ENCODE measurements around the gene TMED6.
A peak's percentile ranks its signal among the peaks of the same experiment; 100 is the strongest.

DNA sequence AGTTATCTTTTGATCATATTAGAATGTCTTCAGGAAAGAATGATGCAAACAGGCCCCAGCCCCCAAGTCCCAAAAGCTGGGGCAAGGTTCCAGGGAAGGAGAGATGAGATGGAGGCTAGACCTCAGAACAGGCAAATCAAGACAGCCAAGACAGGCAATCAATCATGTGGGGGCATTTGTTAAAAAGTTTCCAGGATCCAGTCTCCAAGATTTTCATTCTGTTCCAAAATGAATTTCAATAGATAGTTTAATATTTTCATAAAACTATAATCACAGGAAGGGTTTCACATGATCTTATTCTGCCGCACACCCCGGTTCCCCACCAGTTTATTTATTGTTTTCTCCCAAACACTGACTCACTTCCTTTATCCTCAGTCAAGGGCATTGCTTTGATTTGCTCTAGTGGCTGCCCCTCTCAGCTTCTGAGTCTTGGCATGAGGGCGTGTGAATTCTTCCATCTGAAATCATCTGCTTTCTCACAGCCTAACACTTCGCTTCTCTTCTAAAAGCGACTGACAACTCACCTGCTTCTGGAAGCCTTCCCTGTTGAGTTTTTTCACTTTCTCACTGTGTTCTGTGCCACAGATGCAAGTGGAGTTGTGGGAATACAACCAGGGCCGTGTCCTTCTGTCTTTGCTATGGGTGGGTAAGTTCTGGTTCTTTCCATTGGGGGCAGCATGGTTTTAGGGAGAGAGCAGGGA lies 46.4 kb upstream of the TMED6 start:
- TF ChIP-seq CTCF (conservative IDR thresholded peaks at IDR 0.05 in 1 of 2, IDR thresholded peaks at IDR 0.05 in 1 of 2; ENCODE audit: extremely low read depth in 1 of 2, insufficient read depth in 1 of 2, low read depth in 1 of 2, low read length in 2 of 2) (peak; percentile 62 to 63), EZH2 (IDR thresholded peaks at IDR 0.05; ENCODE audit: borderline replicate concordance, low read length) (no peak)

All from mammary epithelial cell (primary cell).